Measurements from ENCODE around the gene HERPUD1.

- TF ChIP-seq CTCF (conservative IDR thresholded peaks at IDR 0.05; ENCODE audit: low read length), result no peak
- no peak for TF ChIP-seq EZH2phosphoT487 (IDR thresholded peaks at IDR 0.05; ENCODE audit: borderline replicate concordance)
These were observed 46.0 kb downstream of the HERPUD1 start for GRCh38 chr16:56977823-56978430.
